Muscle of arm (tissue), 12 donors: ENCODE data around the gene PARP12. TPM values are rescaled to one million over a fixed set of nuclear protein-coding genes. Genes with fewer than 3 reads are reported as not detected.

Experiments
- DNase-seq: peaks from one replicate; pipeline ENCODE4 v3.0.0-alpha.2; 2013
- polyA plus RNA-seq, 12 donors: library from polyadenylated mRNA; unstranded; fragments of 120-200 nt; gene quantifications; one replicate each; pipeline ENCODE4 v1.2.1, GENCODE V29; 2013; ENCODE audit not compliant: insufficient read length in 12 of 12

The PARP12 gene
- polyA plus RNA-seq, 12 donors, result 6.8 to 19.8 (median 11.5) TPM; not detected in 1

DNA sequence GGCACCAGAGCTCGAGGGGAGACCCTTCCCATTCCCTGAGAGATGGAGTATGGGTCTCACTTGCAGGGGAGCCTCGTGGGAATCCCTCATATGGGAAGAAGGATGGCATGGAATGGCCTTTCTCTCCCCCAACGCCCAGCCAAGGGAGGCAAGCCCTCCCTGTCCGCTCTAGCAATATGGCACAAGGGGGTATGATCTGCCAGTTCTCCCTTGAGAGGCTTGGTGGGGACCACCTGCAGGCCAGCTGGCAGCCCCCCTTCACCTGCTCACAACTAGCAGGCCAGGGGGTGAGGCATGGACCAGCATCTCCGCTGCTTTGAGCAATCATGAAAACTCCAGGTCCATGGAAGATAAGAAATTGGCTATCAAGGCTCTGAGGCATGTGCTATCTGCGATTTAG lies 70.8 kb downstream of the PARP12 start:
- DNase-seq, result no peak

DNA sequence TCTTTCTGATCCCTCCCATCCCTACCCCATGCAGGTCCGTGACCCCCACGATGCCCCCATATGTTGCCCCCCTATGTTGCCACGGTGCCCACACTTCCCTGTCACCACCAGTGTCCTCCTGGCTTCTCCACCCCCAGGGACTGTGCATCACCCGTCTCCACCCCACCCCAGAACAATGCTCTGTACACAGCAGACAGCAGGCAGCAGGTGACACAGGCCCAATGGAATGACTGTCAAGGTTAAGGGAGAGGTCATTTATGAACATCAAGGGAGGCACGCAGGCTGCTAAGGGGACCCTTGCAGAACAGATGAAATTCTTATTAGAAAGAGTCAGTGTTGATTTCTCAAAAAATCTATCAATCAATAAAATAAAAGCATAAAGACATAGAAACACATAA lies 71.5 kb downstream of the PARP12 start:
- DNase-seq, result no peak

DNA sequence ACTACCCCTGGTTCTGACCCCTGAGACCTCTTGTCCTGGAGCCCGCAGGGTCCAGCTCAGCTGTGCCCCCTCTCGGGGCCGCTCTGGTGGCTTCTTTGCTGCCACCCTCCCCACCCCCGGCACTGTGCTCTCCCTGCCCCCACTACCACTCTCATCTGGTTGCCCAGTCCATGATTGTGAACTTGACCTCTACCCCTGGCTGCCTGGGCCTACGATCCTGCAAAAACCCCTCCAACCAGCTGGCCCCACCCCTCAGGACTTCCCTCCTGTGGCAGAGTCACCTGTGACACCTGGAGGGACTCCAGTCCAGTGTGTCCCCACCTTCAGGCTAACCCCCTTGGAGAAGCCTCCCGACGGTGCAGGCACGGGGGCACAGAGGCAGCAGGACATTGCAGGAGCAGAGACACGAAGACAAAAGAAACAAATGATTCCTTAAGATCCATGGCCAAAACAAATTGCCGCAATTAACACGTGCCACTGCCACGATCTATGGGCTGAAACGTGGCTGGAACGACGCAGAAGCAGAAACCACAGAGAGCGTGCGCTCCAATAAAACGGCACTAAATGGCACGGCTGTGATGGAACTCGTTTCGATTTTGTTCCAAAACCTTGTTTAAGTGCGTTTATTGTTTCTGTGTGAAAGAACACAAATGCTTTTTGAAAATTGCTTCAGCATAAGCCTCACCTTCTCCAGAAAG lies 72.0 kb downstream of the PARP12 start:
- no peak for DNase-seq

DNA sequence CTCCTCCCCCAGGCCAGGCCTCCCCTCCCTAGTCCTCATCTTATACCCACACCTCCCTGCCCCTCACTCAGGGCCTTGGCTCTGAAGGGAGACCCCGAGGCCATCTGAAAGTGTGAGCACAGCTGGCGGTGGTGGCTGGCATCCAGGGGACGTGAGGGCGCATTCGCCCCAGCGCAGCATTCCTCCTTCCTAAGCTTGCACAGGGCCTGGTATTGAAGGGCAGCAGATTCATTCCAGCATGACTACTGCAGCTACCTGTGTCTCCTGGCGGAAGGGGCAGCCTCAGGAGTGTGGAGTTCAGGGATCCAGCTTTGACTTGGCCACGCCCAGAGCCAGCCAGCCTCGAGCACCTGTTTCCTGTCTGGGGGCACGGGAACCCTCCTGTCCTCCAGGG lies 72.6 kb downstream of the PARP12 start:
- DNase-seq, result no peak

GRCh38 chr7:139989366-139990141 lies 73.2 kb downstream of the PARP12 start:
- DNase-seq, result no peak

- no peak for DNase-seq
These were observed 74.8 kb downstream of the PARP12 start for GRCh38 chr7:139987691-139988516.

DNA sequence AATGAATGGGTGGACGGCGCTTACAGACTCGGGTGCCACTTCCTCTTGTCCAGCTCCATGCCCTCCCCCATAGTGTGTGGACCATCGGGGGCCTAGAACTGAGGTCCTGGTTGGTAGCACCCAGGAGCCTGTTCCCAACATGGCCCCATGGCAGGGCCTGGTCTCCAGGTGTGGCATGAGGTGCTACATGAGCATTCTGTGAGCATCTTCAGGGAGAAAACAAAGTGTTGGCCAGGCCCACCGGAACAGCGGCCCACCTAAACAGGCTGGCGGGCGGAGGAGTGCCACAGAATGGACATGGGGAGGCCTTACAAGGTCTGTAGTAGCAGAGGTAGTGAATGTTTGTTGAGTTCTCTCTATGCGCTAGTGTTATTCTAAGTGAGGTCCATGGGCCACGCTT lies 76.9 kb downstream of the PARP12 start:
- no peak for DNase-seq

- no peak for DNase-seq
These were observed 77.9 kb downstream of the PARP12 start for GRCh38 chr7:139984642-139985539.

DNA sequence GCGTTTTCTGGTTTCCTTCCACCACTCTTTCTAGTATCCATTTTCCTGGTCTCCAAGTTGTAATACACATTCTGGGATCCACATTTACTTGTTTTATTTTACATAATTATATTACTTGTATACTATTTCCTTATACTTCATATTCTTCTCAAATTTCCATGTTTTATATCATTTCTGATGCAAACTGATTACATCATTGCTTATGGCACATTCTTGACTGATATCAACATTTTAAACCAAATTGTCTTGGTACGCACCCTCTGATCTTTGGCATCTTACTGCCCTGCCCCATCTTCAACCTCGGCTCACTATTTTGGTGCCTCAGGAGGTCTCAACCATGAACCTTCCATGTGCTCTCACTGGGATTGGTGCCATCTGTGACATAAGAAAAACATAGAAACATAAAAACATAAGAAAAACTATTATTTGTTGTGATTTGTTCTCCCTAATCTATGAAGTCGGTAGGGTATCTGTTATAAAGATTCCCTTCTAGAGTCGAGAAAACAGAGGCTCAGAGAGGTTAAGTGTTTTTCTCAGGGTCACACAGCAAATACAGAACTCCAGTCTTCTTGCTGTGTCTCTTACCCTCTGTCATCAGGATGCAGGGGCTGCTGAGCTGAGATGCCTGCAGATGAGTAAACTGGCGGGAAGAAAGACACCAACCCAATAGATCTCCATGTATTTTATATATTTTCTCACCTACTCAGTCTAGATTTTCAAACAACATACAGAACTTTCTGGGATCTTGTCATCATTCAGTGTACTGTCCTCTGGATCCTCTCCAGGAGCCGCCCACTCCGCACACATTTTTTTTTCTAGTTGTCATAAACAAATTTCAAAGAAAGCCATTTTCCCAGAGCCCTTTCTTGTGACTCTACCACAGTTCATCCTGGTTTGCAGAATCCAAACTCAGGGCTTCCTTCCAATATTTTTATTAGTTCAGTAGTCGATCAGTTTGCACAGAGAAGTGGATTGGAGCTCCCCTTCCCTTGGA lies 79.5 kb downstream of the PARP12 start:
- no peak for DNase-seq

DNA sequence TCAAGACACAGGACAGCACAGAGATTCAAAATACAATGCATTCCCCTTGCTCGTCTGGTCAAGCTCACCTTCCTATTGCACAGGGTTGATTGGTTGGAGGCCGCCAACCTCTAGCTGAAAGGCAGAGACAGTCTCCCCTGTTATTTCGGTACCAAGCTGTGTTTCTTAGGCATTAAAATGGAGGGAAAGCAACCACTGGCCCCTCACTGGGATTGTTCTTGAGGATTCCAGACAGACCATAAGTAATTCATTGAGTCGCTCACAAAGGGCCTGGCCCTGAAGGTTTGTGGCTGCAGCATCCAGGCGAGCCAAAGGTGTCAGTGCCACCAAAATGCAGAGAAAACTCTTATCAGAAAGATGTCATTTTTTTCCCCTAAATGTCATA lies 81.2 kb downstream of the PARP12 start:
- DNase-seq, result no peak

DNA sequence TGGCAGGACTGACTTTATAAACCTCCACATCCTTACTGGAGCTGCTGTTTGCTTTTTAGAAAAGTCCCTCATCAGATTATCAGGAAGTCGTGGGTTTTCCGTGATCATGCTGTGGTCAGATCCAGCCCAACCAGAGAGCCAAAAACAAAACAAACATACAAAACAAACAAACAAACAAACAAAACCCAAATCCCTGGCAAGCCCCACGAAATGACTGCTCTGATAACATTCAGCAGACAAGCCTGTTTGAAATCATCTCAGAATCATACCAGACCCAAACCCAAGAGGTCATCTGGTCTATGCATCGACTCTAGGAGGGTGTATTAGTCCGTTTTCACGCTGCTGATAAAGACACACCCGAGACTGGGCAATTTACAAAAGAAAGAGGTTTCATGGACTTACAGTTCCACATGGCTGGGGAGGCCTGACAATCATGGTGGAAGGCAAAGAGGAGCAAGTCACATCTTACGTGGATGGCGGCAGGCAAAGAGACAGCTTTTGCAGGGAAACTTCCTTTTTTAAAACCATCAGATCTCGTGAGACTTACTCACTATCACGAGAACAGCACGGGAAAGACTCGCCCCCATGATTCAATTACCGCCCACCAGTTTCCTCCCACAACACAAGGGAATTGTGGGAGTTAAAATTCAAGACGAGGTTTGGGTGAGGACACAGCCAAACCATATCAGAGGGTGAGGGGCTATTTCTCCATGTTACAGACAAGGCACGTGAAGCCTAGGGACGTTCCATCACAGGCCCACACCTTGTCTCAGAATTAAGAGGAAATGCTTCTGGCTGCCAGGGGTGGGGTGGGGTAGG lies 85.7 kb downstream of the PARP12 start:
- DNase-seq, result no peak

DNA sequence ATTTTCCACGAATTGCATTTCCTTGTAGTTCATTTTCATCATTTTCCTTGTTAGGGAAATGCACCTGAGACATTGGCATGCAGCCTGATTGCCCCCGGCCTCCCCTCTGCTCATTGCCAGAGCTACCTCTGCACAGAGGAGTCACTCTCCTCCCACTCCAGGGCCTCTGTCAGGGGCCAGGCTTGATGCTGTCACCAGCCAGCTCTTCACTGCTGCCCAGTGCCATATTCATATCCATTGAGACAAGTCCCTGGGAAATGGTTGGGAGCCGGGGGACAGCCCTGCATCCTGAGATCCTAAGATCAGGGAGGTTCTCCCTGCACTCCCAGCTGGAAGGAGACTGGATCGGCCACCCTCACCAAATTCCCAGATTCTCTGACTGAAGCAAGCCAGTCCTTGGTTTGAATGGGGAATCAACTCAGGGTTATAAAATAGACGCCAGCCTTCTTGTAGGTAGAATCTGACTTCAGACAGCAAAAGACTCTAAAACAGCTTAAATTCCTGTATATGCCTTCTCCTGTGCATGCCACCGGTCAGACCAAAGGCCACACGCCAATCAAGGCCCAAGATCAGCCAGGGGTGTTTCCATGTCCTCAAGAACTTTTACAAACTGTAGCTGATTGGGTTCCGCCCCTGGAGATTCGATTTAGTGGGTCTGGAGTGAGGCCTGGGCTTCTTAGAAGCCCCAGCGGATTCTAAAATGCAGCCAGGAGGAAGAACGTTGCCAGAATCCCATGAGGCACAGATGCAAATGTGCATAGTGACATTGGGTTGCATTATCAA lies 86.5 kb downstream of the PARP12 start:
- no peak for DNase-seq

- no peak for DNase-seq
These were observed 88.5 kb downstream of the PARP12 start for GRCh38 chr7:139974179-139974811.

Other genes starting within 250 kb of the PARP12 start
- gene TBXAS1, start 233.7 kb downstream of the PARP12 start, polyA plus RNA-seq, result 1 to 10 TPM in 10 of 12 donors, not detected in 2; 2.5 to 5.8 (median 3.9) TPM
- 10 to 100 TPM in 5 of 12 donors, 1 to 10 TPM in 6, not detected in 1; 6.4 to 15.3 (median 9.6) TPM for gene KDM7A, start 114.0 kb upstream of the PARP12 start, polyA plus RNA-seq